SK-N-MC (cell line): ENCODE measurements around the gene LMF1.
"Not testable (repeated sequence)": the region's sequence is repeated elsewhere in the genome, so short reads cannot be mapped to it uniquely, and the experiment has no call there.

Experiments
- DNase-seq: peaks from one replicate; pipeline ENCODE4 v3.0.0-alpha.2; 2011; ENCODE audit warnings: low read depth, low spot score
- H3K27ac ChIP-seq: fragments of 200-600 bp; sonication (generic); 2 replicates; pipeline ENCODE4 v1.5.1; 2016; ENCODE audit warnings: mixed run types
- H3K36me3 ChIP-seq: fragments of 200-600 bp; sonication (generic); 2 replicates; pipeline ENCODE4 v1.6.1; 2017; ENCODE audit warnings: antibody characterized with exemption, low read length, mixed read lengths; ENCODE audit not compliant: insufficient read depth
- H3K4me3 ChIP-seq: fragments of 200-600 bp; sonication (generic); 2 replicates; pipeline ENCODE4 v1.5.1; 2016
- H3K9ac ChIP-seq: fragments of 200-600 bp; sonication (generic); 2 replicates; pipeline ENCODE4 v1.8.0; 2017; ENCODE audit warnings: mixed run types, mixed read lengths; ENCODE audit not compliant: insufficient read length
- H3K9me3 ChIP-seq: fragments of 200-600 bp; sonication (generic); 2 replicates; pipeline ENCODE4 v1.6.1; 2017; ENCODE audit warnings: low read depth, mild to moderate bottlenecking, antibody characterized with exemption, low read length, moderate library complexity, mixed read lengths
- EZH2 ChIP-seq: fragments of 200-600 bp; sonication (generic); IDR thresholded peaks from one replicate; pipeline ENCODE4 v1.6.1; 2017; ENCODE audit warnings: antibody characterized with exemption
- FOXP2 ChIP-seq: optimal IDR thresholded peaks from 2 replicates; pipeline ENCODE3; 2011; ENCODE audit warnings: mild to moderate bottlenecking, moderate library complexity; ENCODE audit not compliant: insufficient read depth; ENCODE audit errors: extremely low read length, control extremely low read depth
- POLR2AphosphoS5 ChIP-seq: IDR thresholded peaks from 2 replicates; pipeline ENCODE4 v1.6.1; 2012; ENCODE audit warnings: mild to moderate bottlenecking, low read depth, low read length, borderline replicate concordance

LMF1 gene

GRCh38 chr16:893360-893759 lies 77.4 kb downstream of the LMF1 start:
- Histone ChIP-seq H3K36me3 (no peaks in the 10 kb centered on the region), H3K4me3 (no peak overlapping the region), H3K27ac (no peak overlapping the region), H3K9me3 (no peaks in the 10 kb centered on the region), H3K9ac (no peak overlapping the region)
- no peak for TF ChIP-seq POLR2AphosphoS5
- TF ChIP-seq EZH2 = no peak
- no peak for TF ChIP-seq FOXP2
- DNase-seq = no peak

- Histone ChIP-seq H3K9ac (no peak overlapping the region), H3K27ac (no peak overlapping the region), H3K4me3 (no peak overlapping the region), H3K9me3 (no peaks in the 10 kb centered on the region), H3K36me3 (no peaks in the 10 kb centered on the region)
- TF ChIP-seq POLR2AphosphoS5 = no peak
- no peak for TF ChIP-seq EZH2
- no peak for TF ChIP-seq FOXP2
- DNase-seq = no peak
Measured at GRCh38 chr16:892536-893255, 78.1 kb downstream of the LMF1 start.

GRCh38 chr16:892006-892405 lies 78.8 kb downstream of the LMF1 start:
- Histone ChIP-seq H3K9ac (no peak overlapping the region), H3K9me3 (no peaks in the 10 kb centered on the region), H3K36me3 (no peaks in the 10 kb centered on the region), H3K4me3 (no peak overlapping the region), H3K27ac (no peak overlapping the region)
- DNase-seq = no peak
- TF ChIP-seq EZH2 (no peak), POLR2AphosphoS5 (no peak), FOXP2 (no peak)

- H3K4me3 ChIP-seq = no peak overlapping the region
- TF ChIP-seq POLR2AphosphoS5 (no peak), FOXP2 (no peak), EZH2 (no peak)
- H3K27ac ChIP-seq = no peak overlapping the region
- no peaks in the 10 kb centered on the region for H3K9me3 ChIP-seq
- no peak overlapping the region for H3K9ac ChIP-seq
- no peak for DNase-seq
- no peaks in the 10 kb centered on the region for H3K36me3 ChIP-seq
Measured at GRCh38 chr16:891353-891740, 79.4 kb downstream of the LMF1 start.

- H3K9ac ChIP-seq = no peak overlapping the region
- no peak overlapping the region for H3K4me3 ChIP-seq
- no peak for DNase-seq
- TF ChIP-seq EZH2 (no peak), POLR2AphosphoS5 (no peak), FOXP2 (no peak)
- H3K27ac ChIP-seq = no peak overlapping the region
- H3K36me3 ChIP-seq = no peaks in the 10 kb centered on the region
- H3K9me3 ChIP-seq = no peaks in the 10 kb centered on the region
Measured at GRCh38 chr16:890716-891352, 80.0 kb downstream of the LMF1 start.

GRCh38 chr16:890217-890616 lies 80.6 kb downstream of the LMF1 start:
- Histone ChIP-seq H3K36me3 (no peaks in the 10 kb centered on the region), H3K27ac (no peak overlapping the region)
- TF ChIP-seq EZH2 (no peak), POLR2AphosphoS5 (no peak)

GRCh38 chr16:889586-889985 lies 81.2 kb downstream of the LMF1 start:
- no peak for DNase-seq
- Histone ChIP-seq H3K9ac (no peak overlapping the region), H3K9me3 (no peaks in the 10 kb centered on the region), H3K27ac (no peak overlapping the region), H3K4me3 (no peak overlapping the region), H3K36me3 (no peaks in the 10 kb centered on the region)
- TF ChIP-seq EZH2 (no peak), POLR2AphosphoS5 (no peak), FOXP2 (no peak)

More at GRCh38 chr16:890217-890616, 80.6 kb downstream of the LMF1 start:
- no peak for DNase-seq
- H3K9me3 ChIP-seq = no peaks in the 10 kb centered on the region
- no peak overlapping the region for H3K4me3 ChIP-seq
- no peak overlapping the region for H3K9ac ChIP-seq

- H3K27ac ChIP-seq = no peak overlapping the region
- no peak for DNase-seq
- no peak overlapping the region for H3K9ac ChIP-seq
- H3K36me3 ChIP-seq = no peaks in the 10 kb centered on the region
- peaks cover 2% of the 10 kb centered on the region; the same call in 1 of the 2 replicates for H3K9me3 ChIP-seq
- TF ChIP-seq POLR2AphosphoS5 (no peak), EZH2 (no peak), FOXP2 (no peak)
- H3K4me3 ChIP-seq = no peak overlapping the region
Measured at GRCh38 chr16:888901-889570, 81.7 kb downstream of the LMF1 start.

- not testable (repeated sequence) for H3K4me3 ChIP-seq
Measured at GRCh38 chr16:888456-888855, 82.3 kb downstream of the LMF1 start.

More at GRCh38 chr16:888456-888855, 82.3 kb downstream of the LMF1 start:
- H3K27ac ChIP-seq, DNase-seq, H3K36me3 ChIP-seq, H3K9ac ChIP-seq, H3K9me3 ChIP-seq: not testable (repeated sequence)
